ENCODE measurements around the gene FYTTD1. TPM values are rescaled to one million over a fixed set of nuclear protein-coding genes. Genes with fewer than 3 reads are reported as not detected.
A peak's percentile ranks its signal among the peaks of the same experiment; 100 is the strongest.
"Not testable (repeated sequence)": the region's sequence is repeated elsewhere in the genome, so short reads cannot be mapped to it uniquely, and the experiment has no call there.

FYTTD1 gene
- total RNA-seq, 1 donor from 2014 or later, result 77.2 TPM

GRCh38 chr3:197728487-197728886, 21.2 kb upstream of the FYTTD1 start:
- Mint-ChIP-seq H3K27ac (no peak overlapping the region), H3K36me3 (ENCODE audit: low read depth) (peaks cover 7% of the 10 kb centered on the region), H3K9me3 (no peaks in the 10 kb centered on the region), H3K27me3 (ENCODE audit: insufficient read depth) (no peaks in the 10 kb centered on the region), H3K4me3 (no peak overlapping the region), H3K4me1 (ENCODE audit: low read depth) (peaks cover 26% of the 10 kb centered on the region)
- intact Hi-C loops (cut with micrococcal nuclease), result no loop called here
- DNase-seq (ENCODE audit: low spot score), result no peak

DNA sequence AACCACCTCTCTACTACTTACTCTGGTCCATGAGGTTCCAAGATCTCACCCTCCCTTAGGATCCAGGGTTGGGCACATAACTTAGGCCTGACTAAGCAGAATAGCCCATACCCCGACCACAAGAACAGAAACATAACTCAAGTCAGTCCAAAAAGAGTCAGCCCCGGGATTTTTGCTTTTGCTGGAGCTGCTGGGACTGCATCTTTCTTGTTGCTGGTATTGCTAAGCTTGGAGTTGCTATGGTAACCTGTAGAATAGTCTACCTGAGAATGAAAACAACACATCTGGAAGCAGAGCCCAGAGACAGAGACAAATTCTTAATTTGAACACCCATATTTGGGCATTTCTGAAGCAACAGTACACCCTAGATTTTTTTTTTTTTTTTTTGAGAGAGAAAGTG, 19.5 kb upstream of the FYTTD1 start:
- peaks cover 41% of the 10 kb centered on the region for H3K4me1 Mint-ChIP-seq (ENCODE audit: low read depth)
- H3K27ac Mint-ChIP-seq, result peak overlapping the region; percentile 8
- H3K9me3 Mint-ChIP-seq, result no peaks in the 10 kb centered on the region
- no peak for DNase-seq (ENCODE audit: low spot score)
- H3K4me3 Mint-ChIP-seq, result no peak overlapping the region
- H3K36me3 Mint-ChIP-seq (ENCODE audit: low read depth), result peaks cover 9% of the 10 kb centered on the region
- H3K27me3 Mint-ChIP-seq (ENCODE audit: insufficient read depth), result no peaks in the 10 kb centered on the region
- intact Hi-C loops (cut with micrococcal nuclease), result loop anchor here (10.0 kb wide), 1 partner anchor 435 kb away; the partner anchor contains the start of gene DLG1

DNA sequence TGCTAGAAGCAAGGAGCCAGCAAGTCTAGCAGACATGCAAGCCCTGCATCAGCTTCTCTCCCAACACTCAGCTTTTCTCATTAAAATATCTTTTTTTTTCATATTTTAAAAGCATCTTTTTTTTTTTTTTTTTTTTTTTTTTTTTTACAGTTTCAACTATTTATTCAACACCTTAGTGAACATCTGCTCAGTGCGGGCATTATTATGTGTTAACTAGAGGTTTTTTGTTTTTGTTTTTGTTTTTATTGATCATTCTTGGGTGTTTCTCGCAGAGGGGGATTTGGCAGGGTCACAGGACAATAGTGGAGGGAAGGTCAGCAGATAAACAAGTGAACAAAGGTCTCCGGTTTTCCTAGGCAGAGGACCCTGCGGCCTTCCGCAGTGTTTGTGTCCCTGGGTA, 18.9 kb upstream of the FYTTD1 start:
- not testable (repeated sequence) for H3K9me3 Mint-ChIP-seq; H3K27me3 Mint-ChIP-seq (ENCODE audit: insufficient read depth); H3K27ac Mint-ChIP-seq; DNase-seq (ENCODE audit: low spot score); H3K36me3 Mint-ChIP-seq (ENCODE audit: low read depth); H3K4me3 Mint-ChIP-seq
- H3K4me1 Mint-ChIP-seq (ENCODE audit: low read depth), result peaks cover 44% of the 10 kb centered on the region
- intact Hi-C loops (cut with micrococcal nuclease), result loop anchor here (10.0 kb wide), 1 partner anchor 436 kb away; the partner anchor contains the start of gene DLG1

DNA sequence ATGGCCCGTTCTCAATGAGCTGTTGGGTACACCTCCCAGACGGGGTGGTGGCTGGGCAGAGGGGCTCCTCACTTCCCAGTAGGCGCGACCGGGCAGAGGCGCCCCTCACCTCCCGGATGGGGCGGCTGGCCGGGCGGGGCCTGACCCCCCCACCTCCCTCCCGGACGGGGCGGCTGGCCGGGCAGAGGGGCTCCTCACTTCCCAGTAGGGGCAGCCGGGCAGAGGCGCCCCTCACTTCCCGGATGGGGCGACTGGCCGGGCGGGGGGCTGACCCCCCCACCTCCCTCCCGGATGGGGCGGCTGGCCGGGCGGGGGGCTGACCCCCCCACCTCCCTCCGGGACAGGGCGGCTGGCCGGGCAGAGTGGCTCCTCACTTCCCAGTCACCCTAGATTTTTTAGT, 18.2 kb upstream of the FYTTD1 start:
- H3K4me3 Mint-ChIP-seq; DNase-seq (ENCODE audit: low spot score); H3K27ac Mint-ChIP-seq; H3K27me3 Mint-ChIP-seq (ENCODE audit: insufficient read depth); H3K36me3 Mint-ChIP-seq (ENCODE audit: low read depth); H3K9me3 Mint-ChIP-seq: not testable (repeated sequence)
- peaks cover 49% of the 10 kb centered on the region for H3K4me1 Mint-ChIP-seq (ENCODE audit: low read depth)
- intact Hi-C loops (cut with micrococcal nuclease), result loop anchor here (10.0 kb wide), 1 partner anchor 437 kb away; the partner anchor contains the start of gene DLG1

DNA sequence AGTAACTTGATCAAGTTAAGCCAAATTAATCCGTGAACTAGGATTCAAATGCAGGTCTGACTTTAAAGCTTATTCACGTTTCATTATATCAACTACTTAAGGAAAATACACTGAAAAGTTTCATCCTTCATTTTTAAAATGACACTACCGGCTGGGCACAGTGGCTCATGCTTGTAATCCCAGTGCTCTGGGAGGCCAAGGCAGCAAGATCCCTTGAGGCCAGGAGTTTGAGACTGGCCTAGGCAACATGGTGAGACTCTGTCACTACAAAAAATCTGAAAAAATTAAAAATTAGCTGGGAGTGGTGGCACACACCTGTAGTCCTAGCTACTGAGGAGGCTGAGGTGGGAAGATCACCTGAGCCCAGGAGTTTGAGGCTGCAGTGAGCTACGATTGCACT, 16.6 kb upstream of the FYTTD1 start:
- no peak for DNase-seq (ENCODE audit: low spot score)
- Mint-ChIP-seq H3K27ac (no peak overlapping the region), H3K4me1 (ENCODE audit: low read depth) (peaks cover 57% of the 10 kb centered on the region), H3K9me3 (no peaks in the 10 kb centered on the region), H3K4me3 (no peak overlapping the region), H3K27me3 (ENCODE audit: insufficient read depth) (no peaks in the 10 kb centered on the region), H3K36me3 (ENCODE audit: low read depth) (peaks cover 9% of the 10 kb centered on the region)
- intact Hi-C loops (cut with micrococcal nuclease), result loop anchor here (10.0 kb wide), 1 partner anchor 438 kb away; the partner anchor contains the start of gene DLG1

- DNase-seq (ENCODE audit: low spot score), result no peak
- Mint-ChIP-seq H3K27me3 (ENCODE audit: insufficient read depth) (no peaks in the 10 kb centered on the region), H3K36me3 (ENCODE audit: low read depth) (peaks cover 3% of the 10 kb centered on the region), H3K27ac (peak overlapping the region; percentile 40), H3K4me1 (ENCODE audit: low read depth) (peaks cover 48% of the 10 kb centered on the region), H3K9me3 (no peaks in the 10 kb centered on the region), H3K4me3 (peak overlapping the region; percentile 63)
- intact Hi-C loops (cut with micrococcal nuclease), result loop anchor here (10.0 kb wide), 1 partner anchor 440 kb away; the partner anchor contains the start of gene DLG1
Observed at GRCh38 chr3:197734667-197735318, 14.9 kb upstream of the FYTTD1 start.

DNA sequence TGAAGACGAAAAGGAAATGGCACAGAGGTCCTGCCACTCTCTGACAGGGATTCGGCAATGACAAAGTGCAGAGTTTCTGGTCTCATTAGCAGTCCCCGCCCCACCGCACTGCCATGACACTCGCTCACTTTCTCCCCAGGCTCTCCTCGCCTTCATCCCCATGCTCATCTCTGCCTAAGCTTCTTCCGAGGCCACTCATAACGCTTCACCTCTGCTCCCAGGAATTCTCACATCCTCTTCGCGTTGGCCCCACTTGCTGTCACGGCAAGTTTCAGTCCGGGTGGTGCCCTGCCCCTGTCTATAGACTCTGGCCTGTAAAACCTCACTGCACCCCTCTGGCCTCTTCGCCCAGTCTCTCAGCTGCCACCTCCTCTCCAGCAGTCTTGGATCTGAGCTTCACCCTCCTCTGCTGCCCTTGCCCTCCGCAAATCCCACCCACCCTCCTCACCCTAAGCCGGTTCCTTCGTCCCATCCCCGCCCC, 13.6 kb upstream of the FYTTD1 start:
- H3K4me3 Mint-ChIP-seq, result peak overlapping the region; percentile 90
- H3K36me3 Mint-ChIP-seq (ENCODE audit: low read depth), result peaks cover 3% of the 10 kb centered on the region
- peaks cover 37% of the 10 kb centered on the region for H3K4me1 Mint-ChIP-seq (ENCODE audit: low read depth)
- intact Hi-C loops (cut with micrococcal nuclease), result loop anchor here (1.0 to 10.0 kb wide), 5 partner anchors 24 to 441 kb away; partner anchors contain the start of gene DLG1
- peak; percentile 26 for DNase-seq (ENCODE audit: low spot score)
- H3K27ac Mint-ChIP-seq, result peak overlapping the region; percentile 95
- no peaks in the 10 kb centered on the region for H3K9me3 Mint-ChIP-seq
- H3K27me3 Mint-ChIP-seq (ENCODE audit: insufficient read depth), result peaks cover 4% of the 10 kb centered on the region

- H3K9me3 Mint-ChIP-seq, result no peaks in the 10 kb centered on the region
- H3K36me3 Mint-ChIP-seq (ENCODE audit: low read depth), result peaks cover 3% of the 10 kb centered on the region
- H3K4me1 Mint-ChIP-seq (ENCODE audit: low read depth), result peaks cover 36% of the 10 kb centered on the region
- H3K27me3 Mint-ChIP-seq (ENCODE audit: insufficient read depth), result peaks cover 4% of the 10 kb centered on the region
- peak; percentile 94 for DNase-seq (ENCODE audit: low spot score)
- peak within 1 kb of the TSS; percentile 95 for H3K27ac Mint-ChIP-seq
- intact Hi-C loops (cut with micrococcal nuclease), result loop anchor here (1.0 to 10.0 kb wide), 6 partner anchors 13 to 442 kb away; partner anchors contain the start of genes DLG1 and FYTTD1
- peak within 1 kb of the TSS; percentile 90 for H3K4me3 Mint-ChIP-seq
Observed at GRCh38 chr3:197736491-197737318, 13.0 kb upstream of the FYTTD1 start, which contains the start of gene RUBCN. Gene RUBCN, minus strand, starts transcription at chr3:197736904. Its CDS starts 185 bp downstream, at chr3:197736719.

DNA sequence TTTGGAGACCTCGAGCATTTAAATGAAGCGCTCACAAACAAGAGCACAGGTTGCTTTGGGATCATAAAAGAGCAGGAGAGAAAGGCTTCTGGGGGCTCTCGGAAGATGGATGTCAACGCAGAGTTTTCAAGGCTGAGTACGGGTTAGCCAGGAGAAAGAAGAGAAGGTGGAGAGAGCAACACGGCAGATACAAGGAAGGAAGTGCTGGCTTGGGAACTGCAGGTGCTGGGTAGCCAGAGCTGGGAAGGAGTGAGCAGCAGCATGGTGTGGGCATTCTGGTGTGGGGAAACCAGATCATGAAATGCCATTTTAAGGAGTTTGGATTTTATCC, 12.4 kb upstream of the FYTTD1 start:
- no peak for DNase-seq (ENCODE audit: low spot score)
- Mint-ChIP-seq H3K4me3 (peak overlapping the region; percentile 84), H3K27me3 (ENCODE audit: insufficient read depth) (peaks cover 4% of the 10 kb centered on the region), H3K36me3 (ENCODE audit: low read depth) (peaks cover 3% of the 10 kb centered on the region), H3K27ac (peak overlapping the region; percentile 50), H3K4me1 (ENCODE audit: low read depth) (peaks cover 31% of the 10 kb centered on the region), H3K9me3 (no peaks in the 10 kb centered on the region)
- intact Hi-C loops (cut with micrococcal nuclease), result loop anchor here (1.0 to 10.0 kb wide), 3 partner anchors 12 to 442 kb away; partner anchors contain the start of genes DLG1 and FYTTD1

GRCh38 chr3:197737749-197738462, 11.8 kb upstream of the FYTTD1 start:
- intact Hi-C loops (cut with micrococcal nuclease), result loop anchor here (1.0 to 10.0 kb wide), 3 partner anchors 11 to 443 kb away; partner anchors contain the start of genes DLG1 and FYTTD1
- Mint-ChIP-seq H3K4me1 (ENCODE audit: low read depth) (peaks cover 31% of the 10 kb centered on the region), H3K27ac (no peak overlapping the region)

GRCh38 chr3:197742787-197743186, 6.9 kb upstream of the FYTTD1 start:
- Mint-ChIP-seq H3K36me3 (ENCODE audit: low read depth) (no peaks in the 10 kb centered on the region), H3K27me3 (ENCODE audit: insufficient read depth) (peaks cover 14% of the 10 kb centered on the region), H3K27ac (no peak overlapping the region), H3K4me1 (ENCODE audit: low read depth) (peaks cover under 1% of the 10 kb centered on the region), H3K4me3 (no peak overlapping the region), H3K9me3 (no peaks in the 10 kb centered on the region)
- no peak for DNase-seq (ENCODE audit: low spot score)
- intact Hi-C loops (cut with micrococcal nuclease), result no loop called here

More at GRCh38 chr3:197737749-197738462, 11.8 kb upstream of the FYTTD1 start:
- peaks cover 4% of the 10 kb centered on the region for H3K27me3 Mint-ChIP-seq (ENCODE audit: insufficient read depth)
- peak overlapping the region; percentile 84 for H3K4me3 Mint-ChIP-seq
- no peaks in the 10 kb centered on the region for H3K9me3 Mint-ChIP-seq
- peaks cover 3% of the 10 kb centered on the region for H3K36me3 Mint-ChIP-seq (ENCODE audit: low read depth)
- no peak for DNase-seq (ENCODE audit: low spot score)

DNA sequence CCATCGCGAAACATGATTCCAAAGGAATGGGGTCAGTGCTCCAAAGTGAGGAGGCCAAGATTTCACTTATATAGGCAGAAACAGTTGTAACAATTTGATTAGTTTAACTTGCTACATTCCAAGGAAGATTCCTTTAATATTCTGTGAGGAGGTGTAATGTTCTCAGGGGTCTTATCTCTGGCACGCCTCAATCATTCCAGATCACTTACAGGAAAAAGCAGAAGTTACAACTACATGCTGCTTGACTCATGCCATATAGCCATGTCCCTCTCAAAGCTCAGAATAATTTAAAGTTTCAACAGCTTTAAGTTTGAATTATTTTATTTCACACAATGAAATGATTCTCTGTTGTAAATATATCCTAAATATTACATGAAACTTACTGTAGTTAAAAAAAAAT, 3.5 kb upstream of the FYTTD1 start:
- Mint-ChIP-seq H3K36me3 (ENCODE audit: low read depth) (no peaks in the 10 kb centered on the region), H3K27me3 (ENCODE audit: insufficient read depth) (peaks cover 16% of the 10 kb centered on the region), H3K27ac (no peak overlapping the region), H3K4me3 (no peak overlapping the region), H3K4me1 (ENCODE audit: low read depth) (peaks cover 20% of the 10 kb centered on the region), H3K9me3 (no peaks in the 10 kb centered on the region)
- DNase-seq (ENCODE audit: low spot score), result no peak
- intact Hi-C loops (cut with micrococcal nuclease), result no loop called here

All from activated T-helper 1 cell treated with anti-CD3 and anti-CD28 coated beads, Interleukin-12 subunit alpha, Interleukin-12 subunit beta, Interleukin-2, Interleukin-4 antibody, amounts not matched to agents 30 ng/mL and 10 ng/mL and 1 ng/mL, durations not matched to agents 14 hours and 24 hours and 36 hours (primary cell).